Osteoblast (primary cell): ENCODE measurements around the gene TMEM259. TPM values are rescaled to one million over a fixed set of nuclear protein-coding genes. Genes with fewer than 3 reads are reported as not detected.

Source experiments
- DNase-seq: peaks from one replicate; pipeline ENCODE4 v3.0.0; 2011; ENCODE audit warnings: low spot score, mixed read lengths; ENCODE audit not compliant: insufficient read length; ENCODE audit errors: missing footprints
- H2AFZ ChIP-seq: 2 replicates; pipeline ENCODE4 v1.6.0; 2011; ENCODE audit warnings: mild to moderate bottlenecking, low read length
- H3K27ac ChIP-seq: 2 replicates; pipeline ENCODE4 v1.5.1; 2011; ENCODE audit warnings: mild to moderate bottlenecking, low read depth, low read length, moderate library complexity
- H3K27me3 ChIP-seq: 2 replicates; pipeline ENCODE4 v1.6.0; 2012; ENCODE audit warnings: mild to moderate bottlenecking, control low read depth, inconsistent platforms, low read length, moderate library complexity; ENCODE audit not compliant: insufficient read depth
- H3K36me3 ChIP-seq: 2 replicates; pipeline ENCODE4 v1.5.1; 2011; ENCODE audit warnings: mild to moderate bottlenecking, low read length, control low read depth, moderate library complexity; ENCODE audit not compliant: insufficient read depth
- H3K4me1 ChIP-seq: 2 replicates; pipeline ENCODE4 v1.5.1; 2011; ENCODE audit warnings: mild to moderate bottlenecking, low read length, control low read depth, moderate library complexity; ENCODE audit not compliant: insufficient read depth
- H3K4me2 ChIP-seq: 2 replicates; pipeline ENCODE4 v1.6.0; 2011; ENCODE audit warnings: mild to moderate bottlenecking, low read length; ENCODE audit not compliant: insufficient read depth
- H3K4me3 ChIP-seq: fragments of 200-600 bp; sonication (generic); 3 replicates; pipeline ENCODE4 v1.5.1; 2012; ENCODE audit warnings: mild to moderate bottlenecking, low read length, inconsistent platforms; ENCODE audit not compliant: insufficient read depth
- H3K79me2 ChIP-seq: 2 replicates; pipeline ENCODE4 v1.6.0; 2012; ENCODE audit warnings: mild to moderate bottlenecking, low read length, control low read depth, inconsistent platforms; ENCODE audit not compliant: insufficient read depth
- H3K9me3 ChIP-seq: 2 replicates; pipeline ENCODE4 v1.5.1; 2011; ENCODE audit warnings: low read depth, low read length, control low read depth
- H4K20me1 ChIP-seq: 2 replicates; pipeline ENCODE4 v1.6.0; 2012; ENCODE audit warnings: mild to moderate bottlenecking, low read length, control low read depth; ENCODE audit not compliant: insufficient read depth
- CTCF ChIP-seq: IDR thresholded peaks from 2 replicates; pipeline ENCODE4 v1.5.1; 2011; ENCODE audit warnings: mild to moderate bottlenecking, low read depth, low read length, moderate library complexity; ENCODE audit errors: extremely low read depth
- total RNA-seq: library from RNA; depleted of rRNA; stranded (reverse); fragments of >200 nt; gene quantifications from 2 replicates; pipeline ENCODE4 v1.2.3, GENCODE V29; 2012

The TMEM259 gene
- total RNA-seq, 1 donor, result 84.0 TPM

GRCh38 chr19:973726-974563 lies 47.0 kb downstream of the TMEM259 start:
- TF ChIP-seq CTCF, result no peak
- Histone ChIP-seq H3K4me2 (no peak overlapping the region), H3K27me3 (no peaks in the 10 kb centered on the region), H2AFZ (no peak overlapping the region), H3K9me3 (peaks cover 5% of the 10 kb centered on the region), H4K20me1 (no peaks in the 10 kb centered on the region), H3K4me1 (no peaks in the 10 kb centered on the region), H3K36me3 (peaks cover 31% of the 10 kb centered on the region), H3K79me2 (no peaks in the 10 kb centered on the region), H3K27ac (no peak overlapping the region), H3K4me3 (no peak overlapping the region)
- no peak for DNase-seq

GRCh38 chr19:972281-972680 lies 48.6 kb downstream of the TMEM259 start:
- no peak for DNase-seq
- H3K4me2 ChIP-seq, result no peak overlapping the region
- H3K79me2 ChIP-seq, result no peaks in the 10 kb centered on the region
- H4K20me1 ChIP-seq, result no peaks in the 10 kb centered on the region
- no peak overlapping the region for H2AFZ ChIP-seq
- H3K27me3 ChIP-seq, result no peaks in the 10 kb centered on the region
- no peak overlapping the region for H3K27ac ChIP-seq
- no peaks in the 10 kb centered on the region for H3K4me1 ChIP-seq
- peaks cover 43% of the 10 kb centered on the region for H3K36me3 ChIP-seq
- H3K4me3 ChIP-seq, result no peak overlapping the region
- TF ChIP-seq CTCF, result no peak
- peaks cover 5% of the 10 kb centered on the region for H3K9me3 ChIP-seq

GRCh38 chr19:971795-972194 lies 49.1 kb downstream of the TMEM259 start:
- Histone ChIP-seq H2AFZ (no peak overlapping the region), H3K4me3 (no peak overlapping the region), H3K27me3 (no peaks in the 10 kb centered on the region), H3K9me3 (peaks cover 5% of the 10 kb centered on the region), H3K36me3 (peaks cover 46% of the 10 kb centered on the region), H3K79me2 (no peaks in the 10 kb centered on the region), H3K4me1 (no peaks in the 10 kb centered on the region), H3K4me2 (no peak overlapping the region), H3K27ac (no peak overlapping the region), H4K20me1 (no peaks in the 10 kb centered on the region)
- DNase-seq, result no peak
- no peak for TF ChIP-seq CTCF

GRCh38 chr19:970695-971094 lies 50.2 kb downstream of the TMEM259 start:
- Histone ChIP-seq H3K4me1 (no peaks in the 10 kb centered on the region), H4K20me1 (no peaks in the 10 kb centered on the region), H3K79me2 (no peaks in the 10 kb centered on the region), H3K27me3 (no peaks in the 10 kb centered on the region), H3K27ac (no peak overlapping the region), H3K4me3 (no peak overlapping the region), H3K36me3 (peaks cover 51% of the 10 kb centered on the region), H3K4me2 (no peak overlapping the region), H2AFZ (no peak overlapping the region), H3K9me3 (peaks cover 5% of the 10 kb centered on the region)
- DNase-seq, result no peak
- TF ChIP-seq CTCF, result peak; percentile 51
